ENCODE data around the gene ASTN1.

Gene ASTN1

DNA sequence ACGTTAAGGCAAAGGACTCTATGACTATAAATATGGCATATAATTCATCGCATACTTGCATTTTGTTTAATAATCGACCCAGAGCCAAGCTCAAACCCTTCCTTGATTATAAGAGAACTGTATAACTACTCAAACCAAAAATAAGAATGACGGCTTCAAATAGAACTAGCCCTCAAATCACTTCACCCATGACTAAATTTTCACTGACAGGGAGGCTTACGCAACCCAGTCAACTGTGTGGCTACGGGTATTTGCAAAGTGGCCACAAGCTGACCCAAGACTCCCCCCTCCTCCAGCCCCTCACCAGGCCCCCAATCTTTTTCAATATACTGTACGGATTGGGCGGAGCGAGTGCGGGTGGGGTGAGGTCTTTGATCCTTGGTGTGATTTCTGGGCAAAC is 268.3 kb downstream of the ASTN1 start:
- no peaks in the 10 kb centered on the region for H3K4me1 ChIP-seq (ENCODE audit: control insufficient read depth, insufficient read depth, low read length)
- H3K36me3 ChIP-seq (ENCODE audit: control insufficient read depth in 2 of 2, insufficient read depth in 1 of 2, low read length in 2 of 2) = no peaks in the 10 kb centered on the region
- TF ChIP-seq ZNF138 (tag by site-specific recombination; IDR thresholded peaks at IDR 0.05; ENCODE audit: borderline replicate concordance) (no peak), KLF10 (tag by site-specific recombination; IDR thresholded peaks at IDR 0.05) (no peak), ZNF24 (tag by site-specific recombination; IDR thresholded peaks at IDR 0.05) (no peak), HOXD13 (CRISPR knock-in tag; IDR thresholded peaks at IDR 0.05; ENCODE audit: borderline replicate concordance) (no peak), ZNF223 (tag by site-specific recombination; IDR thresholded peaks at IDR 0.05) (no peak), ZNF544 (tag by site-specific recombination; IDR thresholded peaks at IDR 0.05) (no peak)
- H3K27ac ChIP-seq (ENCODE audit: extremely low read depth, low read depth, low read length) = no peak overlapping the region
- H3K4me3 ChIP-seq (ENCODE audit: low read depth, low read length) = no peak overlapping the region
- no peaks in the 10 kb centered on the region for H3K9me3 ChIP-seq (ENCODE audit: control insufficient read depth, insufficient read depth, low read depth, low read length)
- POLR2A ChIA-PET = no interaction called here
- CTCF ChIA-PET = interaction anchor here (0.7 to 4.5 kb wide), 10 partner anchors 13 to 1054 kb away, joined by 3 to 28 read pairs (median 6); no protein-coding TSS in a partner anchor

GRCh38 chr1:176894450-176894849 is 270.1 kb downstream of the ASTN1 start:
- ChIA-PET POLR2A (no interaction called here), CTCF (interaction anchor here (0.7 to 2.7 kb wide), 3 partner anchors 9 to 1052 kb away, joined by 3 to 27 read pairs (median 3); no protein-coding TSS in a partner anchor)
- no peak overlapping the region for H3K27ac ChIP-seq (ENCODE audit: extremely low read depth, low read depth, low read length)
- H3K4me1 ChIP-seq (ENCODE audit: control insufficient read depth, insufficient read depth, low read length) = no peaks in the 10 kb centered on the region
- no peak for TF ChIP-seq ZNF449 (tag by site-specific recombination; IDR thresholded peaks at IDR 0.05)
- no peak for TF ChIP-seq TSHZ1 (tag by site-specific recombination; IDR thresholded peaks at IDR 0.05; ENCODE audit: borderline replicate concordance)
- TF ChIP-seq ZNF560 (tag by site-specific recombination; IDR thresholded peaks at IDR 0.05; ENCODE audit: borderline replicate concordance) = no peak
- no peak for TF ChIP-seq ZNF24 (tag by site-specific recombination; IDR thresholded peaks at IDR 0.05)
- no peak for TF ChIP-seq ZNF658 (tag by site-specific recombination; IDR thresholded peaks at IDR 0.05)
- TF ChIP-seq KLF1 (tag by site-specific recombination; IDR thresholded peaks at IDR 0.05) = no peak
- no peak for TF ChIP-seq GLIS1 (tag by site-specific recombination; IDR thresholded peaks at IDR 0.05)
- no peak for TF ChIP-seq ELK4 (IDR thresholded peaks at IDR 0.05; ENCODE audit: borderline replicate concordance, low read depth, low read length)
- TF ChIP-seq ZNF23 (tag by site-specific recombination; IDR thresholded peaks at IDR 0.05; ENCODE audit: borderline replicate concordance) = no peak
- no peak for TF ChIP-seq MEIS1 (CRISPR knock-in tag; IDR thresholded peaks at IDR 0.05; ENCODE audit: borderline replicate concordance)
- no peak for TF ChIP-seq ZNF248 (tag by site-specific recombination; IDR thresholded peaks at IDR 0.05)
- TF ChIP-seq, protein P1, sequence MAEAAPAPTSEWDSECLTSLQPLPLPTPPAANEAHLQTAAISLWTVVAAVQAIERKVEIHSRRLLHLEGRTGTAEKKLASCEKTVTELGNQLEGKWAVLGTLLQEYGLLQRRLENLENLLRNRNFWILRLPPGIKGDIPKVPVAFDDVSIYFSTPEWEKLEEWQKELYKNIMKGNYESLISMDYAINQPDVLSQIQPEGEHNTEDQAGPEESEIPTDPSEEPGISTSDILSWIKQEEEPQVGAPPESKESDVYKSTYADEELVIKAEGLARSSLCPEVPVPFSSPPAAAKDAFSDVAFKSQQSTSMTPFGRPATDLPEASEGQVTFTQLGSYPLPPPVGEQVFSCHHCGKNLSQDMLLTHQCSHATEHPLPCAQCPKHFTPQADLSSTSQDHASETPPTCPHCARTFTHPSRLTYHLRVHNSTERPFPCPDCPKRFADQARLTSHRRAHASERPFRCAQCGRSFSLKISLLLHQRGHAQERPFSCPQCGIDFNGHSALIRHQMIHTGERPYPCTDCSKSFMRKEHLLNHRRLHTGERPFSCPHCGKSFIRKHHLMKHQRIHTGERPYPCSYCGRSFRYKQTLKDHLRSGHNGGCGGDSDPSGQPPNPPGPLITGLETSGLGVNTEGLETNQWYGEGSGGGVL (tag by site-specific recombination; IDR thresholded peaks at IDR 0.05) = no peak
- TF ChIP-seq PRDM1 (tag by site-specific recombination; IDR thresholded peaks at IDR 0.05) = no peak
- TF ChIP-seq, protein P2, sequence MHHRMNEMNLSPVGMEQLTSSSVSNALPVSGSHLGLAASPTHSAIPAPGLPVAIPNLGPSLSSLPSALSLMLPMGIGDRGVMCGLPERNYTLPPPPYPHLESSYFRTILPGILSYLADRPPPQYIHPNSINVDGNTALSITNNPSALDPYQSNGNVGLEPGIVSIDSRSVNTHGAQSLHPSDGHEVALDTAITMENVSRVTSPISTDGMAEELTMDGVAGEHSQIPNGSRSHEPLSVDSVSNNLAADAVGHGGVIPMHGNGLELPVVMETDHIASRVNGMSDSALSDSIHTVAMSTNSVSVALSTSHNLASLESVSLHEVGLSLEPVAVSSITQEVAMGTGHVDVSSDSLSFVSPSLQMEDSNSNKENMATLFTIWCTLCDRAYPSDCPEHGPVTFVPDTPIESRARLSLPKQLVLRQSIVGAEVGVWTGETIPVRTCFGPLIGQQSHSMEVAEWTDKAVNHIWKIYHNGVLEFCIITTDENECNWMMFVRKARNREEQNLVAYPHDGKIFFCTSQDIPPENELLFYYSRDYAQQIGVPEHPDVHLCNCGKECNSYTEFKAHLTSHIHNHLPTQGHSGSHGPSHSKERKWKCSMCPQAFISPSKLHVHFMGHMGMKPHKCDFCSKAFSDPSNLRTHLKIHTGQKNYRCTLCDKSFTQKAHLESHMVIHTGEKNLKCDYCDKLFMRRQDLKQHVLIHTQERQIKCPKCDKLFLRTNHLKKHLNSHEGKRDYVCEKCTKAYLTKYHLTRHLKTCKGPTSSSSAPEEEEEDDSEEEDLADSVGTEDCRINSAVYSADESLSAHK (tag by site-specific recombination; IDR thresholded peaks at IDR 0.05) = no peak
- TF ChIP-seq ZEB2 (tag by site-specific recombination; IDR thresholded peaks at IDR 0.05) = no peak
- no peak overlapping the region for H3K4me3 ChIP-seq (ENCODE audit: low read depth, low read length)
- no peaks in the 10 kb centered on the region for H3K9me3 ChIP-seq (ENCODE audit: control insufficient read depth, insufficient read depth, low read depth, low read length)
- no peaks in the 10 kb centered on the region for H3K36me3 ChIP-seq (ENCODE audit: control insufficient read depth in 2 of 2, insufficient read depth in 1 of 2, low read length in 2 of 2)
